ENCODE measurements around the gene ZFHX2. TPM values are rescaled to one million over a fixed set of nuclear protein-coding genes. Genes with fewer than 3 reads are reported as not detected.
"Not testable (repeated sequence)": the region's sequence is repeated elsewhere in the genome, so short reads cannot be mapped to it uniquely, and the experiment has no call there.

ZFHX2 gene
- total RNA-seq = 1 to 10 TPM; 2.9 to 3.1 TPM
- 1 to 10 TPM; 4.7 to 6.2 (median 5.3) TPM for polyA plus RNA-seq (ENCODE audit: insufficient read length in 6 of 6)
- long read RNA-seq, donor 1 = 0 reads
- long read RNA-seq, donor 2 = 0 reads
- long read RNA-seq, donor 3 = 0 reads
- long read RNA-seq, donor 4 = 0 reads
- long read RNA-seq, donor 5 = 0 reads
- long read RNA-seq, donor 6, partial matches to known transcripts = 5 of 5 reads
- long read RNA-seq, donor 6, other reads (novel, unspliced or antisense) = 0 of 5 reads
- long read RNA-seq, donor 7 = 0 reads
- long read RNA-seq, donor 8 = 0 reads
- long read RNA-seq, donor 9 = 0 reads
- long read RNA-seq, donor 10 = 0 reads
- long read RNA-seq, donor 11 = 0 reads
- long read RNA-seq, donor 12, partial matches to known transcripts = 16 of 17 reads
- long read RNA-seq, donor 12, other reads (novel, unspliced or antisense) = 0 of 17 reads

GRCh38 chr14:23551266-23552028, at the start of gene ZFHX2:
TSS of gene ZFHX2 (minus strand) at chr14:23551765. CDS start at chr14:23535325, 16,440 bp downstream.
- no peaks in the 10 kb centered on the region for H3K36me3 ChIP-seq
- H3K27ac ChIP-seq = peak within 1 kb of the TSS in 1 of 2 donors; percentile 63
- peak; percentile 75 for ATAC-seq
- no peaks in the 10 kb centered on the region for H3K9me3 ChIP-seq
- H3K4me3 ChIP-seq = peak within 1 kb of the TSS; percentile 47 to 75
- peaks cover 0 to 4% of the 10 kb centered on the region in 2 donors for H3K27me3 ChIP-seq
- H3K4me1 ChIP-seq = peaks cover 9 to 23% of the 10 kb centered on the region in 2 donors
- no peak for TF ChIP-seq CTCF (IDR thresholded peaks at IDR 0.05)
- intact Hi-C loops (cut with DNase I) = no loop called here
- DNase-seq = peak in 3 of 4 donors; percentile 53 to 96 (median 81)

- Histone ChIP-seq H3K4me3 (no peak overlapping the region), H3K9me3 (peaks cover 0 to 5% of the 10 kb centered on the region in 2 donors), H3K27me3 (no peaks in the 10 kb centered on the region), H3K4me1 (no peaks in the 10 kb centered on the region), H3K36me3 (no peaks in the 10 kb centered on the region), H3K27ac (no peak overlapping the region)
- intact Hi-C loops (cut with DNase I) = no loop called here
- DNase-seq (no peak), ATAC-seq (no peak)
- no peak for TF ChIP-seq CTCF (IDR thresholded peaks at IDR 0.05)
Observed at GRCh38 chr14:23600806-23601205, 49.2 kb upstream of the ZFHX2 start.

- Histone ChIP-seq H3K9me3 (peaks cover 0 to 5% of the 10 kb centered on the region in 2 donors), H3K27me3 (no peaks in the 10 kb centered on the region), H3K36me3 (no peaks in the 10 kb centered on the region), H3K27ac (no peak overlapping the region), H3K4me1 (no peaks in the 10 kb centered on the region), H3K4me3 (no peak overlapping the region)
- no peak for TF ChIP-seq CTCF (IDR thresholded peaks at IDR 0.05)
- ATAC-seq (no peak), DNase-seq (no peak)
- intact Hi-C loops (cut with DNase I) = no loop called here
Observed at GRCh38 chr14:23600322-23600707, 48.8 kb upstream of the ZFHX2 start.

GRCh38 chr14:23594191-23594590, 42.6 kb upstream of the ZFHX2 start:
- H3K4me1 ChIP-seq; H3K4me3 ChIP-seq; ATAC-seq; H3K27ac ChIP-seq; DNase-seq; intact Hi-C loops (cut with DNase I); H3K36me3 ChIP-seq; H3K27me3 ChIP-seq; H3K9me3 ChIP-seq: not testable (repeated sequence)

GRCh38 chr14:23590198-23590597, 38.6 kb upstream of the ZFHX2 start:
- TF ChIP-seq CTCF (IDR thresholded peaks at IDR 0.05) = no peak
- ATAC-seq (no peak), DNase-seq (no peak)
- Histone ChIP-seq H3K36me3 (no peaks in the 10 kb centered on the region), H3K4me1 (peaks cover 0 to 5% of the 10 kb centered on the region in 2 donors), H3K4me3 (no peak overlapping the region), H3K27me3 (no peaks in the 10 kb centered on the region), H3K9me3 (no peaks in the 10 kb centered on the region), H3K27ac (no peak overlapping the region)
- intact Hi-C loops (cut with DNase I) = no loop called here

All from left lung (tissue), 14 donors.